A204.1 (cell line): Measurements from ENCODE around the gene ZSWIM3.
A peak's percentile ranks its signal among the peaks of the same experiment; 100 is the strongest.
"Not testable (repeated sequence)": the region's sequence is repeated elsewhere in the genome, so short reads cannot be mapped to it uniquely, and the experiment has no call there.

Experiments used
- FAIRE-seq: peaks from 2 replicates; lab custom pipeline; 2012; peaks lifted over from hg19 to GRCh38; lab: Jason Lieb, UNC

ZSWIM3 gene

GRCh38 chr20:45861221-45862075 lies 4.0 kb downstream of the ZSWIM3 start:
- FAIRE-seq = no peak

GRCh38 chr20:45863543-45864470 lies 6.4 kb downstream of the ZSWIM3 start:
- no peak for FAIRE-seq

GRCh38 chr20:45866454-45866853 lies 9.0 kb downstream of the ZSWIM3 start:
- no peak for FAIRE-seq

GRCh38 chr20:45867136-45867818 lies 9.9 kb downstream of the ZSWIM3 start:
- no peak for FAIRE-seq

- no peak for FAIRE-seq
These were observed 10.4 kb downstream of the ZSWIM3 start for GRCh38 chr20:45867819-45868176.

GRCh38 chr20:45872626-45873025 lies 15.2 kb downstream of the ZSWIM3 start:
- no peak for FAIRE-seq

- FAIRE-seq = no peak
These were observed 16.1 kb downstream of the ZSWIM3 start for GRCh38 chr20:45873409-45874103.

GRCh38 chr20:45874104-45874481 lies 16.7 kb downstream of the ZSWIM3 start:
- not testable (repeated sequence) for FAIRE-seq

- FAIRE-seq = no peak
These were observed 17.2 kb downstream of the ZSWIM3 start for GRCh38 chr20:45874576-45874975.

- no peak for FAIRE-seq
These were observed 20.8 kb downstream of the ZSWIM3 start for GRCh38 chr20:45878076-45878761.

GRCh38 chr20:45880988-45881788 lies 23.8 kb downstream of the ZSWIM3 start, which contains the start of gene ZSWIM1:
ZSWIM1 (plus strand) TSS chr20:45881227; CDS start chr20:45882593, 1,366 bp downstream.
- peak; percentile 96 for FAIRE-seq

- FAIRE-seq = no peak
These were observed 25.2 kb downstream of the ZSWIM3 start for GRCh38 chr20:45882469-45883099.

- no peak for FAIRE-seq
These were observed 25.7 kb downstream of the ZSWIM3 start for GRCh38 chr20:45883100-45883469.

GRCh38 chr20:45886590-45887345 lies 29.4 kb downstream of the ZSWIM3 start:
- no peak for FAIRE-seq

GRCh38 chr20:45887346-45887715 lies 29.9 kb downstream of the ZSWIM3 start, which contains the start of gene SPATA25:
SPATA25 (minus strand) TSS chr20:45887622; CDS start chr20:45887590, 32 bp downstream.
- FAIRE-seq = no peak

- no peak for FAIRE-seq
These were observed 31.3 kb downstream of the ZSWIM3 start for GRCh38 chr20:45888681-45889080.

- FAIRE-seq = no peak
These were observed 32.9 kb downstream of the ZSWIM3 start for GRCh38 chr20:45890077-45890984.
